ENCODE results near the gene VAMP4.

DNA sequence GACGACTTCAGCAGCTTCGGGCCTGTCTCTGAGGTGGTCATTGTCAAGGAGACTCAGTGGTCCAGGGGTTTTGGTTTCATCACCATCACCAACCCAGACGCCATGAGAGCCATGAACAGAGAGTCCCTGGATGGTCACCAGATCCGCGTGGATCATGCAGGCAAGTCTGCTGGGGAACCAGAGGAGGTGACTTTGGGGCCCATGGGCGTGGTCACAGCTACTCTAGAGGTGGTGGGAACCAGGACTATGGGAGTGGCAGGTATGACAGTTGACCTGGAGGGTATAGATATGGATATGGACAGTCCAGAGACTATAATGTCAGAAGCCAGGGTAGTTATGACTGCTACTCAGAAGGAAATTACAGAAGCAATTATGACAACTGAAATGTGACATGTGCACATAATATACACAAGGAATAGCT lies 20.3 kb upstream of the VAMP4 start:
- TF ChIP-seq CTCF (conservative IDR thresholded peaks at IDR 0.05; ENCODE audit: low read depth in 2 of 2) (no peak), POLR2AphosphoS5 (IDR thresholded peaks at IDR 0.05; ENCODE audit: low read depth) (no peak), NANOG (IDR thresholded peaks at IDR 0.05; ENCODE audit: borderline replicate concordance) (no peak), ZNF114 (CRISPR knock-in tag; IDR thresholded peaks at IDR 0.05) (no peak), EZH2 (IDR thresholded peaks at IDR 0.05; ENCODE audit: low read depth, unreplicated experiment) (no peak), EZH2phosphoT487 (IDR thresholded peaks at IDR 0.05; ENCODE audit: unreplicated experiment) (no peak), STAT1 (IDR thresholded peaks at IDR 0.05; ENCODE audit: unreplicated experiment) (no peak), JUNB (IDR thresholded peaks at IDR 0.05; ENCODE audit: unreplicated experiment) (no peak), REST (IDR thresholded peaks at IDR 0.05; ENCODE audit: unreplicated experiment) (no peak), CREB1 (CRISPR knock-in tag; IDR thresholded peaks at IDR 0.05; ENCODE audit: low read depth) (no peak), ZNF462 (CRISPR knock-in tag; IDR thresholded peaks at IDR 0.05) (no peak), ZNF331 (CRISPR knock-in tag; IDR thresholded peaks at IDR 0.05; ENCODE audit: low read depth) (no peak)
- TF ChIP-seq, protein P1, sequence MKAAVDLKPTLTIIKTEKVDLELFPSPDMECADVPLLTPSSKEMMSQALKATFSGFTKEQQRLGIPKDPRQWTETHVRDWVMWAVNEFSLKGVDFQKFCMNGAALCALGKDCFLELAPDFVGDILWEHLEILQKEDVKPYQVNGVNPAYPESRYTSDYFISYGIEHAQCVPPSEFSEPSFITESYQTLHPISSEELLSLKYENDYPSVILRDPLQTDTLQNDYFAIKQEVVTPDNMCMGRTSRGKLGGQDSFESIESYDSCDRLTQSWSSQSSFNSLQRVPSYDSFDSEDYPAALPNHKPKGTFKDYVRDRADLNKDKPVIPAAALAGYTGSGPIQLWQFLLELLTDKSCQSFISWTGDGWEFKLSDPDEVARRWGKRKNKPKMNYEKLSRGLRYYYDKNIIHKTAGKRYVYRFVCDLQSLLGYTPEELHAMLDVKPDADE (IDR thresholded peaks at IDR 0.05), result no peak

All from GM23338 (cell line).